H9 (cell line): ENCODE measurements around the gene CNMD. TPM values are rescaled to one million over a fixed set of nuclear protein-coding genes. Genes with fewer than 3 reads are reported as not detected.
A peak's percentile ranks its signal among the peaks of the same experiment; 100 is the strongest.

ENCODE experiments used
- DNase-seq: peaks from one replicate; pipeline ENCODE4 v3.0.0-alpha.2; 2017
- H2AFZ ChIP-seq: one replicate; pipeline ENCODE4 v1.6.1; 2013; ENCODE audit warnings: mild to moderate bottlenecking, low read length, control low read depth, moderate library complexity
- H2AK5ac ChIP-seq: 2 replicates; pipeline ENCODE4 v1.6.1; 2013; ENCODE audit warnings: low read length, control low read depth, mixed read lengths; ENCODE audit not compliant: insufficient read length
- H2BK120ac ChIP-seq: one replicate; pipeline ENCODE4 v1.6.1; 2013; ENCODE audit warnings: low read depth, mild to moderate bottlenecking, low read length, control low read depth, inconsistent platforms; ENCODE audit not compliant: poor library complexity, severe bottlenecking
- H2BK12ac ChIP-seq: 2 replicates; pipeline ENCODE4 v1.6.1; 2013; ENCODE audit warnings: low read length, control low read depth, mixed read lengths, low read depth; ENCODE audit not compliant: insufficient read length
- H2BK15ac ChIP-seq: 2 replicates; pipeline ENCODE4 v1.6.1; 2013; ENCODE audit warnings: low read depth, low read length, control low read depth
- H2BK20ac ChIP-seq: one replicate; pipeline ENCODE4 v1.6.1; 2013; ENCODE audit warnings: low read depth, mild to moderate bottlenecking, low read length, control low read depth, inconsistent platforms; ENCODE audit not compliant: poor library complexity, severe bottlenecking
- H2BK5ac ChIP-seq: 2 replicates; pipeline ENCODE4 v1.6.1; 2013; ENCODE audit warnings: low read length, control low read depth, mixed read lengths; ENCODE audit not compliant: insufficient read length
- H3K14ac ChIP-seq: 2 replicates; pipeline ENCODE4 v1.6.1; 2013; ENCODE audit warnings: low read length, control low read depth; ENCODE audit not compliant: insufficient read depth
- H3K18ac ChIP-seq: 2 replicates; pipeline ENCODE4 v1.6.1; 2013; ENCODE audit warnings: low read depth, mild to moderate bottlenecking, mixed read lengths, low read length, control low read depth; ENCODE audit not compliant: insufficient read length
- H3K23ac ChIP-seq: 2 replicates; pipeline ENCODE4 v1.6.1; 2013; ENCODE audit warnings: low read length, control low read depth, mixed read lengths, low read depth; ENCODE audit not compliant: insufficient read length
- H3K23me2 ChIP-seq: 2 replicates; pipeline ENCODE4 v1.6.1; 2013; ENCODE audit warnings: low read depth, mild to moderate bottlenecking, mixed read lengths, low read length, control low read depth; ENCODE audit not compliant: insufficient read length, poor library complexity, severe bottlenecking
- H3K27ac ChIP-seq: 2 replicates; pipeline ENCODE4 v1.5.1; 2013; ENCODE audit warnings: low read length, control low read depth, mixed read lengths, low read depth; ENCODE audit not compliant: insufficient read length
- H3K27me3 ChIP-seq: 2 replicates; pipeline ENCODE4 v1.6.1; 2013; ENCODE audit warnings: low read length, control low read depth, inconsistent platforms; ENCODE audit not compliant: insufficient read depth
- H3K4ac ChIP-seq: 2 replicates; pipeline ENCODE4 v1.6.1; 2013; ENCODE audit warnings: low read depth, mild to moderate bottlenecking, control low read depth, inconsistent platforms, low read length, moderate library complexity
- H3K4me1 ChIP-seq: 2 replicates; pipeline ENCODE4 v1.6.1; 2013; ENCODE audit warnings: low read length, control low read depth, inconsistent platforms; ENCODE audit not compliant: insufficient read depth
- H3K4me2 ChIP-seq: 2 replicates; pipeline ENCODE4 v1.6.1; 2013; ENCODE audit warnings: low read length, control low read depth, mixed read lengths; ENCODE audit not compliant: insufficient read length, insufficient read depth
- H3K56ac ChIP-seq: 2 replicates; pipeline ENCODE4 v1.6.1; 2013; ENCODE audit warnings: low read depth, mild to moderate bottlenecking, mixed read lengths, low read length, control low read depth; ENCODE audit not compliant: insufficient read length
- H3K79me1 ChIP-seq: 2 replicates; pipeline ENCODE4 v1.6.1; 2013; ENCODE audit warnings: low read depth, mild to moderate bottlenecking, moderate library complexity, low read length, control low read depth, inconsistent platforms; ENCODE audit not compliant: insufficient read depth, poor library complexity, severe bottlenecking
- H3K79me2 ChIP-seq: 2 replicates; pipeline ENCODE4 v1.6.1; 2013; ENCODE audit warnings: low read length, control low read depth, inconsistent platforms; ENCODE audit not compliant: insufficient read depth
- H3K9ac ChIP-seq: 2 replicates; pipeline ENCODE4 v1.6.1; 2013; ENCODE audit warnings: low read length, control low read depth, mixed read lengths; ENCODE audit not compliant: insufficient read length; ENCODE audit errors: extremely low read depth
- H3K9me3 ChIP-seq: one replicate; pipeline ENCODE4 v1.6.1; 2013; ENCODE audit warnings: low read depth, low read length, inconsistent platforms; ENCODE audit not compliant: control insufficient read depth
- H3T11ph ChIP-seq: one replicate; pipeline ENCODE4 v1.6.1; 2013; ENCODE audit warnings: mild to moderate bottlenecking, low read length, control low read depth, inconsistent platforms
- H4K20me1 ChIP-seq: one replicate; pipeline ENCODE4 v1.6.1; 2013; ENCODE audit not compliant: control insufficient read depth, insufficient read length, insufficient read depth
- H4K5ac ChIP-seq: 2 replicates; pipeline ENCODE4 v1.6.1; 2013; ENCODE audit warnings: low read depth, mild to moderate bottlenecking, mixed read lengths, low read length, control low read depth; ENCODE audit not compliant: insufficient read length
- H4K8ac ChIP-seq: replicated peaks from 2 replicates; pipeline ENCODE4 v1.6.1; 2013; ENCODE audit warnings: low read length, control low read depth, mixed read lengths, low read depth; ENCODE audit not compliant: insufficient read length
- H4K91ac ChIP-seq: 2 replicates; pipeline ENCODE4 v1.6.1; 2013; ENCODE audit warnings: low read depth, mild to moderate bottlenecking, moderate library complexity, mixed read lengths, low read length, control low read depth; ENCODE audit not compliant: insufficient read length
- H3K27ac Mint-ChIP-seq, 3 experiments: 2 replicates in 2 of 3; 3 replicates in 1 of 3; pipeline ENCODE4 v1.8.0; 2020 to 2021; ENCODE audit warnings: mixed read lengths in 3 of 3, mild to moderate bottlenecking in 1 of 3, moderate library complexity in 1 of 3
- H3K27me3 Mint-ChIP-seq: 2 replicates; pipeline ENCODE4 v1.8.0; 2021; ENCODE audit warnings: low read depth, mild to moderate bottlenecking, moderate library complexity, mixed read lengths
- H3K36me3 Mint-ChIP-seq, 3 experiments: 2 replicates in 2 of 3; 3 replicates in 1 of 3; pipeline ENCODE4 v1.8.0; 2020 to 2021; ENCODE audit warnings: low read depth in 3 of 3, mixed read lengths in 3 of 3; ENCODE audit not compliant: insufficient read depth in 1 of 3
- H3K4me1 Mint-ChIP-seq, 2 experiments: 2 replicates each; pipeline ENCODE4 v1.8.0; 2020; ENCODE audit warnings: mixed read lengths in 2 of 2
- H3K4me3 Mint-ChIP-seq, 2 experiments: 2 replicates in 1 of 2; 3 replicates in 1 of 2; pipeline ENCODE4 v1.8.0; 2020 to 2021; ENCODE audit warnings: mild to moderate bottlenecking in 2 of 2, mixed read lengths in 2 of 2, moderate library complexity in 1 of 2
- H3K9me3 Mint-ChIP-seq, 2 experiments: 2 replicates in 1 of 2; 3 replicates in 1 of 2; pipeline ENCODE4 v1.8.0; 2020; ENCODE audit warnings: mild to moderate bottlenecking in 2 of 2, mixed read lengths in 2 of 2, moderate library complexity in 1 of 2
- WGBS: extraction: QIAGEN DNeasy Blood & Tissue Kit; methylation state at CpG from one replicate; pipeline ENCODE4 v1.1.7; 2013; ENCODE audit warnings: missing lambda C conversion rate, low lambda C conversion rate, mixed read lengths; ENCODE audit not compliant: insufficient read length; ENCODE audit errors: extremely low coverage; 5-methylcytosine and 5-hydroxymethylcytosine counted together
- total RNA-seq: library from RNA; stranded (reverse); gene quantifications from 2 replicates; pipeline ENCODE4 v1.2.1, GENCODE V29; 2021
- TF ChIP-seq, protein P1 (sequence below): fragments of 200-600 bp; sonication (generic); conservative IDR thresholded peaks from 3 replicates; pipeline ENCODE4 v1.8.0; 2021; ENCODE audit warnings: antibody characterized with exemption, mild to moderate bottlenecking

The CNMD gene
- total RNA-seq, 1 experiment from 2014 or later = 96.0 TPM

DNA sequence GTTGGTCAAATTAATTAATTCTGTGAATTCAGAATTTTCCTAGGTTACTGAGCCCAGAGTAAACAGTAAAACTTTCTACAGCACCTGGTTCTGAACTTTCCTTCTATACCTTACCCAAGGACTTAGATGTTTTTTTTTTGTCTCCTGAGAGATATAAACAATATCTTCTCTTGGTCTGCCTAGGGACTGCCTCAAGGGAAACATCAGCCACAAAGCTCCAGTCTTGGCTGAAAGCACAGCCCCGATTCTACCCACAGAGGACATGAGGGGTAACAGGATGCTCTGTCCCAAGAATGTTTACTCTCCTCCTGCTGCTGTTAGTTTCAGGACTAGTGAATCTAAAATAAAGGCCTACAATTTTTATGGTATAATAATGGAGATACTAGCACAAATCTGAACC lies 14.3 kb downstream of the CNMD start:
- H3K27ac Mint-ChIP-seq = 0 out of 7 replicates have a peak overlapping the region, but pooled peaks of 1 of the 3 experiments have one; percentile 32

More for the DNA sequence above, 14.3 kb downstream of the CNMD start:
- Histone ChIP-seq H4K8ac (no peak overlapping the region), H3K4ac (no peak overlapping the region), H3K27ac (no peak overlapping the region), H3K79me1 (no peaks in the 10 kb centered on the region), H3T11ph (no peak overlapping the region), H3K9ac (no peak overlapping the region), H4K20me1 (no peaks in the 10 kb centered on the region), H3K9me3 (peaks cover 6% of the 10 kb centered on the region), H4K5ac (no peak overlapping the region), H3K23me2 (no peaks in the 10 kb centered on the region), H3K27me3 (no peaks in the 10 kb centered on the region), H3K14ac (no peak overlapping the region), H3K4me1 (peaks cover 3% of the 10 kb centered on the region; the same call in 1 of the 2 replicates), H2BK12ac (no peak overlapping the region), H3K56ac (no peak overlapping the region), H2AFZ (no peak overlapping the region), H3K79me2 (no peaks in the 10 kb centered on the region), H3K18ac (no peak overlapping the region), H2BK15ac (no peak overlapping the region), H2BK5ac (no peak overlapping the region), H4K91ac (no peak overlapping the region), H3K4me2 (no peak overlapping the region), H2AK5ac (no peak overlapping the region), H3K23ac (no peak overlapping the region), H2BK20ac (no peak overlapping the region), H2BK120ac (no peak overlapping the region)
- Mint-ChIP-seq H3K9me3 (peaks cover 15 to 32% of the 10 kb centered on the region in 2 experiments), H3K4me1 (peaks cover 28 to 29% of the 10 kb centered on the region in 2 experiments), H3K27me3 (no peaks in the 10 kb centered on the region), H3K4me3 (no peak overlapping the region), H3K36me3 (peaks cover 35 to 64% (median 56%) of the 10 kb centered on the region in 3 experiments)
- no CpG with 5 or more reads among the region's 1 CpG for WGBS
- TF ChIP-seq, protein P1, sequence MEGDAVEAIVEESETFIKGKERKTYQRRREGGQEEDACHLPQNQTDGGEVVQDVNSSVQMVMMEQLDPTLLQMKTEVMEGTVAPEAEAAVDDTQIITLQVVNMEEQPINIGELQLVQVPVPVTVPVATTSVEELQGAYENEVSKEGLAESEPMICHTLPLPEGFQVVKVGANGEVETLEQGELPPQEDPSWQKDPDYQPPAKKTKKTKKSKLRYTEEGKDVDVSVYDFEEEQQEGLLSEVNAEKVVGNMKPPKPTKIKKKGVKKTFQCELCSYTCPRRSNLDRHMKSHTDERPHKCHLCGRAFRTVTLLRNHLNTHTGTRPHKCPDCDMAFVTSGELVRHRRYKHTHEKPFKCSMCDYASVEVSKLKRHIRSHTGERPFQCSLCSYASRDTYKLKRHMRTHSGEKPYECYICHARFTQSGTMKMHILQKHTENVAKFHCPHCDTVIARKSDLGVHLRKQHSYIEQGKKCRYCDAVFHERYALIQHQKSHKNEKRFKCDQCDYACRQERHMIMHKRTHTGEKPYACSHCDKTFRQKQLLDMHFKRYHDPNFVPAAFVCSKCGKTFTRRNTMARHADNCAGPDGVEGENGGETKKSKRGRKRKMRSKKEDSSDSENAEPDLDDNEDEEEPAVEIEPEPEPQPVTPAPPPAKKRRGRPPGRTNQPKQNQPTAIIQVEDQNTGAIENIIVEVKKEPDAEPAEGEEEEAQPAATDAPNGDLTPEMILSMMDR = no peak
- no peak for DNase-seq
